GM23338 (cell line): ENCODE results near the gene MICB. TPM values are rescaled to one million over a fixed set of nuclear protein-coding genes. Genes with fewer than 3 reads are reported as not detected.

ENCODE experiments used
- ATAC-seq: fragments of 200-7000 bp; cut with Tn5 transposase; 3 replicates; pipeline ENCODE4 v1.9.1; 2020
- DNase-seq: peaks from one replicate; pipeline ENCODE4 v3.0.0-alpha.2; 2015; ENCODE audit warnings: low spot score
- H2AFZ ChIP-seq: fragments of 200-600 bp; sonication (generic); 2 replicates; pipeline ENCODE4 v1.8.0; 2016; ENCODE audit warnings: antibody characterized with exemption, mild to moderate bottlenecking, moderate library complexity
- H3F3A ChIP-seq: fragments of 200-600 bp; sonication (generic); replicated peaks from 2 replicates; pipeline ENCODE4 v1.8.0; 2017; ENCODE audit warnings: antibody characterized with exemption, mixed run types, low read depth
- H3K27ac ChIP-seq: fragments of 200-600 bp; sonication (generic); 2 replicates; pipeline ENCODE4 v1.6.1; 2016; ENCODE audit warnings: low read depth
- H3K27me3 ChIP-seq: fragments of 200-600 bp; sonication (generic); 2 replicates; pipeline ENCODE4 v1.8.0; 2016; ENCODE audit warnings: mild to moderate bottlenecking, mixed run types, moderate library complexity; ENCODE audit not compliant: insufficient read depth
- H3K36me3 ChIP-seq: fragments of 200-600 bp; sonication (generic); 2 replicates; pipeline ENCODE4 v1.8.0; 2016; ENCODE audit warnings: mild to moderate bottlenecking; ENCODE audit not compliant: insufficient read depth
- H3K4me1 ChIP-seq: fragments of 200-600 bp; sonication (generic); 2 replicates; pipeline ENCODE4 v1.8.0; 2016; ENCODE audit warnings: mild to moderate bottlenecking, moderate library complexity; ENCODE audit not compliant: insufficient read depth
- H3K4me2 ChIP-seq: fragments of 200-600 bp; sonication (generic); 2 replicates; pipeline ENCODE4 v1.7.1; 2017; ENCODE audit warnings: mixed run types
- H3K4me3 ChIP-seq: fragments of 200-600 bp; sonication (generic); 2 replicates; pipeline ENCODE4 v1.6.1; 2016; ENCODE audit warnings: mixed run types
- H3K79me2 ChIP-seq: fragments of 200-600 bp; sonication (generic); replicated peaks from 2 replicates; pipeline ENCODE4 v1.8.0; 2017; ENCODE audit warnings: mild to moderate bottlenecking; ENCODE audit not compliant: insufficient read depth
- H3K9me2 ChIP-seq: fragments of 200-600 bp; sonication (generic); 2 replicates; pipeline ENCODE4 v1.8.0; 2017; ENCODE audit not compliant: insufficient read depth
- H4K20me1 ChIP-seq: fragments of 200-600 bp; sonication (generic); replicated peaks from 2 replicates; pipeline ENCODE4 v1.8.0; 2017; ENCODE audit warnings: mild to moderate bottlenecking; ENCODE audit not compliant: insufficient read depth
- H3K27ac Mint-ChIP-seq: 2 replicates; pipeline ENCODE4 v1.8.0; 2020; ENCODE audit warnings: inconsistent platforms, mild to moderate bottlenecking, moderate library complexity, mixed read lengths
- H3K27me3 Mint-ChIP-seq: 3 replicates; pipeline ENCODE4 v1.8.0; 2022; ENCODE audit warnings: low read depth, mild to moderate bottlenecking, moderate library complexity, mixed read lengths, inconsistent platforms; ENCODE audit not compliant: insufficient read depth, poor library complexity
- H3K36me3 Mint-ChIP-seq: 3 replicates; pipeline ENCODE4 v1.8.0; 2021; ENCODE audit warnings: low read depth, mild to moderate bottlenecking, inconsistent platforms, moderate library complexity, mixed read lengths
- H3K4me1 Mint-ChIP-seq: 3 replicates; pipeline ENCODE4 v1.8.0; 2020; ENCODE audit warnings: mild to moderate bottlenecking, inconsistent platforms, mixed read lengths
- H3K4me3 Mint-ChIP-seq: 3 replicates; pipeline ENCODE4 v1.8.0; 2021; ENCODE audit warnings: moderate library complexity, mild to moderate bottlenecking, inconsistent platforms, mixed read lengths
- H3K9me3 Mint-ChIP-seq: 3 replicates; pipeline ENCODE4 v1.8.0; 2020; ENCODE audit warnings: moderate library complexity, mild to moderate bottlenecking, inconsistent platforms, mixed read lengths
- CREB1 ChIP-seq: fragments of 250-450 bp; sonication (Bioruptor Pico); IDR thresholded peaks from 2 replicates; pipeline ENCODE4 v1.5.0; 2020; ENCODE audit warnings: low read depth, mild to moderate bottlenecking, moderate library complexity
- ETS1 ChIP-seq: IDR thresholded peaks from 2 replicates; pipeline ENCODE4 v1.6.1; 2016; ENCODE audit warnings: antibody characterized with exemption
- EZH2 ChIP-seq: fragments of 200-600 bp; sonication (generic); IDR thresholded peaks from one replicate; pipeline ENCODE4 v1.8.0; 2017; ENCODE audit warnings: antibody characterized with exemption, mild to moderate bottlenecking, low read depth; ENCODE audit not compliant: unreplicated experiment
- EZH2phosphoT487 ChIP-seq: fragments of 200-600 bp; sonication (generic); IDR thresholded peaks from one replicate; pipeline ENCODE4 v1.8.1; 2018; ENCODE audit warnings: antibody characterized with exemption; ENCODE audit not compliant: unreplicated experiment
- JUNB ChIP-seq: IDR thresholded peaks from one replicate; pipeline ENCODE4 v1.6.1; 2016; ENCODE audit warnings: antibody characterized with exemption; ENCODE audit not compliant: unreplicated experiment
- NANOG ChIP-seq: IDR thresholded peaks from 2 replicates; pipeline ENCODE4 v1.6.1; 2016; ENCODE audit warnings: antibody characterized with exemption, borderline replicate concordance
- POLR2AphosphoS5 ChIP-seq: IDR thresholded peaks from 2 replicates; pipeline ENCODE4 v1.6.1; 2016; ENCODE audit warnings: antibody characterized with exemption, low read depth
- REST ChIP-seq: IDR thresholded peaks from one replicate; pipeline ENCODE4 v1.6.1; 2018; ENCODE audit warnings: antibody characterized with exemption; ENCODE audit not compliant: unreplicated experiment
- STAT1 ChIP-seq: IDR thresholded peaks from one replicate; pipeline ENCODE4 v1.6.1; 2016; ENCODE audit warnings: antibody characterized with exemption; ENCODE audit not compliant: unreplicated experiment
- ZNF114 ChIP-seq: fragments of 250-450 bp; sonication (Bioruptor Pico); IDR thresholded peaks from 2 replicates; pipeline ENCODE4 v1.5.0; 2020; ENCODE audit warnings: mild to moderate bottlenecking, moderate library complexity
- ZNF331 ChIP-seq: fragments of 250-450 bp; sonication (Bioruptor Pico); IDR thresholded peaks from 2 replicates; pipeline ENCODE4 v1.5.0; 2020; ENCODE audit warnings: low read depth, mild to moderate bottlenecking, moderate library complexity
- ZNF462 ChIP-seq: fragments of 250-450 bp; sonication (Bioruptor Pico); IDR thresholded peaks from 2 replicates; pipeline ENCODE4 v1.5.0; 2020; ENCODE audit warnings: mild to moderate bottlenecking, moderate library complexity
- polyA plus RNA-seq: library from polyadenylated mRNA; unstranded; fragments of >200 nt; fragmentation: Nextera tagmentation; extraction: Ambion mirVana; gene quantifications from 2 replicates; pipeline ENCODE4 v1.2.1, GENCODE V29; 2016
- total RNA-seq: library from RNA; depleted of rRNA; stranded (reverse); fragments of >200 nt; shearing (Covaris generic); gene quantifications from 2 replicates; pipeline ENCODE4 v1.2.3, GENCODE V29; 2014
- TF ChIP-seq, protein P1 (sequence below), 2 experiments: fragments of 200-600 bp in 1 of 2; sonication (generic) in 1 of 2; conservative IDR thresholded peaks; 2 replicates each; pipeline versions ENCODE4 v1.5.1 to v1.6.1; 2016 to 2017; ENCODE audit warnings: antibody characterized with exemption in 2 of 2, low read depth in 2 of 2, mild to moderate bottlenecking in 2 of 2, moderate library complexity in 1 of 2

Gene MICB
- total and polyA plus RNA-seq, 2 experiments from 2014 or later = 9.2 to 23.8 TPM

- peak overlapping the region; percentile 80 for H3K4me3 ChIP-seq
- Mint-ChIP-seq H3K27ac (peak overlapping the region; percentile 79), H3K36me3 (peaks cover 61% of the 10 kb centered on the region), H3K9me3 (no peaks in the 10 kb centered on the region; the same call in 2 of the 3 replicates), H3K4me1 (peaks cover 44% of the 10 kb centered on the region), H3K27me3 (peaks cover 22% of the 10 kb centered on the region), H3K4me3 (peak overlapping the region; percentile 98)
- TF ChIP-seq STAT1 (no peak), NANOG (no peak), REST (no peak), POLR2AphosphoS5 (no peak), EZH2phosphoT487 (no peak), ZNF462 (CRISPR knock-in tag) (no peak), ZNF114 (CRISPR knock-in tag) (no peak), CREB1 (CRISPR knock-in tag) (no peak), ETS1 (no peak), ZNF331 (no peak), EZH2 (no peak), JUNB (no peak)
- TF ChIP-seq, protein P1, sequence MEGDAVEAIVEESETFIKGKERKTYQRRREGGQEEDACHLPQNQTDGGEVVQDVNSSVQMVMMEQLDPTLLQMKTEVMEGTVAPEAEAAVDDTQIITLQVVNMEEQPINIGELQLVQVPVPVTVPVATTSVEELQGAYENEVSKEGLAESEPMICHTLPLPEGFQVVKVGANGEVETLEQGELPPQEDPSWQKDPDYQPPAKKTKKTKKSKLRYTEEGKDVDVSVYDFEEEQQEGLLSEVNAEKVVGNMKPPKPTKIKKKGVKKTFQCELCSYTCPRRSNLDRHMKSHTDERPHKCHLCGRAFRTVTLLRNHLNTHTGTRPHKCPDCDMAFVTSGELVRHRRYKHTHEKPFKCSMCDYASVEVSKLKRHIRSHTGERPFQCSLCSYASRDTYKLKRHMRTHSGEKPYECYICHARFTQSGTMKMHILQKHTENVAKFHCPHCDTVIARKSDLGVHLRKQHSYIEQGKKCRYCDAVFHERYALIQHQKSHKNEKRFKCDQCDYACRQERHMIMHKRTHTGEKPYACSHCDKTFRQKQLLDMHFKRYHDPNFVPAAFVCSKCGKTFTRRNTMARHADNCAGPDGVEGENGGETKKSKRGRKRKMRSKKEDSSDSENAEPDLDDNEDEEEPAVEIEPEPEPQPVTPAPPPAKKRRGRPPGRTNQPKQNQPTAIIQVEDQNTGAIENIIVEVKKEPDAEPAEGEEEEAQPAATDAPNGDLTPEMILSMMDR (conservative IDR thresholded peaks at IDR 0.05; ENCODE audit: low read depth in 2 of 2) = no peak
- DNase-seq (no peak), ATAC-seq (no peak)
- H3K27ac ChIP-seq = peak overlapping the region; percentile 99; the same call in 1 of the 2 replicates
- H3K4me1 ChIP-seq = peaks cover 22% of the 10 kb centered on the region
- H3K79me2 ChIP-seq = peaks cover 68% of the 10 kb centered on the region
- peak overlapping the region; percentile 94 for H3K4me2 ChIP-seq
- H3K9me2 ChIP-seq = no peaks in the 10 kb centered on the region
- H3K27me3 ChIP-seq = no peaks in the 10 kb centered on the region
- no peak overlapping the region for H2AFZ ChIP-seq
- H3F3A ChIP-seq = peaks cover 33% of the 10 kb centered on the region
- peaks cover 53% of the 10 kb centered on the region for H4K20me1 ChIP-seq
- peaks cover 48% of the 10 kb centered on the region for H3K36me3 ChIP-seq
Measured at GRCh38 chr6:31540640-31541039, 42.7 kb downstream of the MICB start.
